ENCODE data around the gene TLE5. TPM values are rescaled to one million over a fixed set of nuclear protein-coding genes. Genes with fewer than 3 reads are reported as not detected.
"Not testable (repeated sequence)": the region's sequence is repeated elsewhere in the genome, so short reads cannot be mapped to it uniquely, and the experiment has no call there.

Gene TLE5
- total RNA-seq, 2 donors from 2014 or later = 166 to 254 TPM

DNA sequence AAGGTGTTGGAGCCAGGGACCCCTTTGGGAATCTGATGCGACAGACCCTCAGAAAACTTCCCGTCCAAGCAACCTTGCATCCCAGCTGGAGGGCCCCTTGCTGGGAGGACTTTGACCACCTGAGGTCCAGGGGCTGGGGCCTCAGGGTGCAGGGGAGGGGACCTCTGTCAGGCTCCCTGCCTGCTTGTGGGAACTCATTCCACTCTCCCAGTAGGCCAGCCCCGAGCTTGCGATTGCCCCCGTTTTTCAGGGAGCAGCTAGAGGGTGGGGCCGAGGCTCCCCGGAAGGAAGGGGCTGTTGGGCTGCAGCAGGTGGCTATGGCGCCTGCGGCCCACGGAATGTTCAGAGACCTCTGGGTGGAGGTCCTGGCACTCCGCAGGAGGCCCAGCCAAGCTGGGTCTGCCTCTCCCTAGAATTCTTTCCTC is 34.6 kb upstream of the TLE5 start:
- ATAC-seq = no peak
- H3K4me3 ChIP-seq = no peak overlapping the region
- H3K27ac ChIP-seq = peak overlapping the region; percentile 22 to 83 (median 64)
- TF ChIP-seq CTCF (IDR thresholded peaks at IDR 0.05) = no peak
- no peak for TF ChIP-seq POLR2A (IDR thresholded peaks at IDR 0.05)
- H3K27me3 ChIP-seq = no peaks in the 10 kb centered on the region
- no peaks in the 10 kb centered on the region for H3K9me3 ChIP-seq
- intact Hi-C loops (cut with DNase I) = no loop called here
- no peak for DNase-seq
- H3K4me1 ChIP-seq = peaks cover 66% of the 10 kb centered on the region
- H3K36me3 ChIP-seq (replicated peaks in 1 of 2; ENCODE audit: insufficient read depth in 1 of 2, low read depth in 2 of 2) = no peaks in the 10 kb centered on the region
- WGBS, 2 donors = 7 to 29% methylated on average over 3 to 11 of the region's 11 CpGs

- 22% methylated on average over 24 of the region's 25 CpGs; no CpG with 5 or more reads in 1 of the 2 donors for WGBS, 2 donors
- Histone ChIP-seq H3K36me3 (replicated peaks in 1 of 2; ENCODE audit: insufficient read depth in 1 of 2, low read depth in 2 of 2) (no peaks in the 10 kb centered on the region), H3K27ac (peak overlapping the region in 3 of 4 donors; percentile 69 to 83 (median 79)), H3K27me3 (no peaks in the 10 kb centered on the region), H3K4me1 (peaks cover 66% of the 10 kb centered on the region), H3K9me3 (no peaks in the 10 kb centered on the region), H3K4me3 (peak overlapping the region in 1 of 2 donors; percentile 84)
- no peak for TF ChIP-seq CTCF (IDR thresholded peaks at IDR 0.05)
- TF ChIP-seq POLR2A (IDR thresholded peaks at IDR 0.05) = no peak
- DNase-seq = peak in 1 of 4 donors; percentile 15
- ATAC-seq = no peak
- intact Hi-C loops (cut with DNase I) = no loop called here
Measured at GRCh38 chr19:3096267-3096901, 34.1 kb upstream of the TLE5 start.

GRCh38 chr19:3095441-3096191 is 33.3 kb upstream of the TLE5 start:
- intact Hi-C loops (cut with DNase I) = no loop called here
- 2 to 3% methylated on average over 7 to 29 of the region's 31 CpGs for WGBS, 2 donors
- peaks cover 60% of the 10 kb centered on the region for H3K4me1 ChIP-seq

DNA sequence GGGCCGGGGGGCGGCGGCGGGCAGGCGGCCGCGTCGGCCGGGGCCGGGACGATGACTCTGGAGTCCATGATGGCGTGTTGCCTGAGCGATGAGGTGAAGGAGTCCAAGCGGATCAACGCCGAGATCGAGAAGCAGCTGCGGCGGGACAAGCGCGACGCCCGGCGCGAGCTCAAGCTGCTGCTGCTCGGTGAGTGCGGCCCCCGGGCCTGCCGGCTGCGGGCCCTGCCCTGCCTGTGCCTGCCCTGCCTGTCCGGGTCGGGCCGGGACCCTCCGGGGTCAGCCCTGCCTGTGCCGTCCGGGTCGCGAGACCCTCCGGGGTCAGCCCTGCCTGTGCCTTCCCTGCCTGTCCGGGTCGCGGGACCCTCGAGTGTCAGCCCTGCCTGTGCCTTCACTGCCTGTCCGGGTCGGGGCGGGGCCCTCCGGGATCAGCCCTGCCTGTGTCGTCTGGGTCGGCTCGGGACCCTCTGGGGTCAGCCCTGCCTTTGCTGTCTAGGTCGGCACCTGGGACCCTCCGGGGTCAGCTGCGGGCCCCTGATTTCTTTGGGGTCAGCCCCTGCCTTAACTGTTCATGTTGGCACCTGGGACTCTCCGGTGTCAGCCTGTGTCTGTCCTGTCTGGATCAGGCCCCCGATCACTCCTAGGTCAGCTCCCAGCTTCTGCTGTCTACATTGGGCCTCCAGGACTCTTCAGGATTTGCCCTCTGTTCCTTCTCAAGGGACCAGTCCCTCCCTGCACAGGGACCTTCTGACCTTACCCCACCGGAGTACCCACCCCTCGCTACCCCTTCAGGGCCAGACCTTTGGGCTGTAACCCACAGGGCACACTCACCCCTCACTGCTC is 32.5 kb upstream of the TLE5 start:
- Histone ChIP-seq H3K27ac (peak overlapping the region; percentile 30 to 83 (median 74)), H3K27me3 (no peaks in the 10 kb centered on the region), H3K4me1 (peaks cover 54% of the 10 kb centered on the region), H3K4me3 (peak overlapping the region; percentile 84 to 91), H3K36me3 (replicated peaks in 1 of 2; ENCODE audit: insufficient read depth in 1 of 2, low read depth in 2 of 2) (no peaks in the 10 kb centered on the region), H3K9me3 (no peaks in the 10 kb centered on the region)
- TF ChIP-seq CTCF (IDR thresholded peaks at IDR 0.05) (no peak), POLR2A (IDR thresholded peaks at IDR 0.05) (no peak)
- no peak for ATAC-seq
- intact Hi-C loops (cut with DNase I) = no loop called here
- WGBS, 2 donors = 0 to 2% methylated on average over 2 to 26 of the region's 57 CpGs
- peak in 2 of 4 donors; percentile 33 to 39 for DNase-seq

More at GRCh38 chr19:3095441-3096191, 33.3 kb upstream of the TLE5 start:
- H3K9me3 ChIP-seq = no peaks in the 10 kb centered on the region
- DNase-seq (peak in 3 of 4 donors; percentile 41 to 43 (median 43)), ATAC-seq (no peak)
- H3K27ac ChIP-seq = peak overlapping the region in 3 of 4 donors; percentile 69 to 83 (median 79)
- TF ChIP-seq CTCF (IDR thresholded peaks at IDR 0.05) (no peak), POLR2A (IDR thresholded peaks at IDR 0.05) (no peak)
- no peaks in the 10 kb centered on the region for H3K27me3 ChIP-seq
- peak overlapping the region; percentile 84 to 91 for H3K4me3 ChIP-seq
- H3K36me3 ChIP-seq (replicated peaks in 1 of 2; ENCODE audit: insufficient read depth in 1 of 2, low read depth in 2 of 2) = no peaks in the 10 kb centered on the region

DNA sequence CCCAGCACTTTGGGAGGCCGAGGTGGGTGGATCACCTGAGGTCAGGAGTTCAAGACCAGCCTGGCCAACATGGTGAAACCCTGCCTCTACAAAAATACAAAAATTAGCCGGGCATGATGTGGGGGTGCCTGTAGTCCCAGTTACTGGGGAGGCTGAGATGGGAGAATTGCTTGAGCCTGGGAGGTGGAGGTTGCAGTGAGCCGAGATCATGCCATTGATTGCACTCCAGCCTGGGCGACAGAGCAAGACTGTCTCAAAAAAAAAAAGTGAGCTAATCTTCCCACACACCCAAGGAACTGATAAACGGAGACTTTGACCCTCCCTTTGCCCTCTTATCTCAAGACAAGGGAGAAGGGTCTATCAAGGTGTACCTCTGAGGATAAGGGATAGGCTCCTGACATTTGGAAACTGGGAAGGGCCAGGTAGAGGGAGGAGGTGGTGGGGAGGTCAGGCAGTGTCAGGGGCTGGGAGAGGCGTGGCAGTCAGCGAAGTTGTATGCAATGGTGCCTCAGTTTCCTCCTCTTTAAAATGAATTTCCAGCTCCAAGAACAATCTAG is 27.1 kb upstream of the TLE5 start:
- 72% methylated on average over 7 of the region's 7 CpGs for WGBS, 2 donors
- DNase-seq; intact Hi-C loops (cut with DNase I); H3K27ac ChIP-seq; ATAC-seq; H3K27me3 ChIP-seq; H3K4me3 ChIP-seq; H3K36me3 ChIP-seq (replicated peaks in 1 of 2; ENCODE audit: insufficient read depth in 1 of 2, low read depth in 2 of 2); H3K9me3 ChIP-seq; H3K4me1 ChIP-seq: not testable (repeated sequence)
